PC-3 (cell line): Measurements from ENCODE around the gene CTRB2. TPM values are rescaled to one million over a fixed set of nuclear protein-coding genes. Genes with fewer than 3 reads are reported as not detected.

Experiments used
- ATAC-seq: fragments of 200-7000 bp; cut with Tn5 transposase; 2 replicates; pipeline ENCODE4 v1.9.1; 2020; ENCODE audit warnings: mild to moderate bottlenecking, moderate library complexity
- BruUV-seq: library from RNA; stranded (reverse); fragments of 400-500 nt; replicated peaks from 2 replicates; lab custom pipeline; 2021; lab: Mats Ljungman, UMichigan
- CTCF ChIA-PET: fragments of 300-600 bp; sonication (Branson Sonifier 250); formaldehyde crosslinking; loops from one replicate; lab custom pipeline; 2022; ENCODE audit warnings: antibody characterized with exemption; lab: Charles Lee
- POLR2A ChIA-PET: fragments of 300-600 bp; sonication (Branson Sonifier 250); formaldehyde crosslinking; loops from one replicate; lab custom pipeline; 2022; ENCODE audit warnings: antibody characterized with exemption; ENCODE audit not compliant: unreplicated experiment; lab: Charles Lee
- DNase-seq: peaks from one replicate; pipeline ENCODE4 v3.0.0-alpha.2; 2015
- H2AFZ ChIP-seq: fragments of 300-600 bp; sonication (generic); 2 replicates; pipeline ENCODE4 v1.6.0; 2016; ENCODE audit warnings: antibody characterized with exemption, low read length
- H3F3A ChIP-seq: fragments of 300-600 bp; sonication (generic); one replicate; pipeline ENCODE4 v1.6.0; 2017; ENCODE audit warnings: antibody characterized with exemption, low read length, control low read depth, mild to moderate bottlenecking; ENCODE audit not compliant: unreplicated experiment
- H3K27ac ChIP-seq: fragments of 300-600 bp; sonication (generic); 2 replicates; pipeline ENCODE4 v1.5.1; 2016; ENCODE audit warnings: mild to moderate bottlenecking, low read length
- H3K27me3 ChIP-seq: fragments of 300-600 bp; sonication (generic); 2 replicates; pipeline ENCODE4 v1.6.1; 2016; ENCODE audit warnings: low read length, mixed read lengths
- H3K36me3 ChIP-seq: fragments of 300-600 bp; sonication (generic); 2 replicates; pipeline ENCODE4 v1.6.1; 2016; ENCODE audit warnings: low read depth, mixed run types, low read length, mixed read lengths
- H3K4me1 ChIP-seq: fragments of 300-600 bp; sonication (generic); 2 replicates; pipeline ENCODE4 v1.5.1; 2016; ENCODE audit warnings: low read length; ENCODE audit not compliant: insufficient read depth
- H3K4me2 ChIP-seq: fragments of 300-600 bp; sonication (generic); 2 replicates; pipeline ENCODE4 v1.6.0; 2016; ENCODE audit warnings: low read length
- H3K4me3 ChIP-seq: fragments of 300-600 bp; sonication (generic); 2 replicates; pipeline ENCODE4 v1.5.1; 2016; ENCODE audit warnings: mild to moderate bottlenecking, low read length, mixed read lengths
- H3K79me2 ChIP-seq: fragments of 300-600 bp; sonication (generic); 2 replicates; pipeline ENCODE4 v1.6.1; 2017; ENCODE audit warnings: low read length, mixed read lengths
- H3K9ac ChIP-seq: fragments of 300-600 bp; sonication (generic); 2 replicates; pipeline ENCODE4 v1.6.0; 2016; ENCODE audit warnings: mild to moderate bottlenecking, low read length
- H3K9me2 ChIP-seq: fragments of 300-600 bp; sonication (generic); replicated peaks from 2 replicates; pipeline ENCODE4 v1.6.1; 2016; ENCODE audit warnings: mixed run types, low read length, mixed read lengths
- H3K9me3 ChIP-seq: fragments of 300-600 bp; sonication (generic); 2 replicates; pipeline ENCODE4 v1.6.1; 2016; ENCODE audit warnings: low read length, mixed read lengths
- H4K20me1 ChIP-seq: fragments of 300-600 bp; sonication (generic); 2 replicates; pipeline ENCODE4 v1.6.1; 2016; ENCODE audit warnings: low read length, mixed read lengths
- EZH2 ChIP-seq: fragments of 300-600 bp; sonication (generic); IDR thresholded peaks from one replicate; pipeline ENCODE4 v1.6.1; 2017; ENCODE audit warnings: antibody characterized with exemption, mild to moderate bottlenecking, low read length; ENCODE audit not compliant: unreplicated experiment
- EZH2phosphoT487 ChIP-seq: fragments of 300-600 bp; sonication (generic); IDR thresholded peaks from 2 replicates; pipeline ENCODE4 v1.6.1; 2018; ENCODE audit warnings: mild to moderate bottlenecking, antibody characterized with exemption, low read length, borderline replicate concordance
- intact Hi-C: fragments of 100-400 bp; cut with micrococcal nuclease; formaldehyde crosslinking; loops from 2 replicates; pipeline ENCODE4 v1.9.0; 2023
- total RNA-seq: library from RNA; depleted of rRNA; stranded (reverse); fragments of >200 nt; gene quantifications from 2 replicates; pipeline ENCODE4 v1.2.3, GENCODE V29; 2014
- TF ChIP-seq, protein P1 (sequence below): fragments of 300-600 bp; sonication (generic); conservative IDR thresholded peaks from 2 replicates; pipeline ENCODE4 v1.5.1; 2017; ENCODE audit warnings: antibody characterized with exemption, low read depth, mild to moderate bottlenecking, low read length

Gene CTRB2
- total RNA-seq, 1 experiment from 2014 or later: not detected

DNA sequence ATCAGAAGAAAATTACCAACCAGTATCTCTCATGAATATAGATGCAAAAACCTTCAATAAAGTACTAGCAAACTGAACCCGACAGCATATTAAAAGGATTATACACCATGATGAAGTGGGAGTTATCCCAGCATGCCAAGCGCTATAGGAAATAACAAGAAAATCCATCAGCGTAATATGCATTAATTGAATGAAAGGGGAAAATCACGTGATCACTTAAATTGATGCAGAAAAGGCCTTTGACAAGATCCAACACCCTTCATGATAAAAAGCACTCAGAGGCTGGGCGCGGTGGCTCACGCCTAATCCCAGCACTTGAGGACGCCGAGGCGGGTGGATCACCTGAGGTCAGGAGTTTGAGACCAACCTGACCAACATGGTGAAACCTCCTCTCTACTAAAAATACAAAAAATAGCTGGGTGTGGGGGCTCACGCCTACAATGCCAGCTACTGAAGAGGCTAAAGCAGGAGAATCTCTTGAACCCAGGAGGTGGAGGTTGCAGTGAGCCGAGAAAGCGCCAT is 4.8 kb downstream of the CTRB2 start:
- Histone ChIP-seq H3K36me3 (no peaks in the 10 kb centered on the region), H3K9me2 (no peaks in the 10 kb centered on the region), H3K27me3 (no peaks in the 10 kb centered on the region), H3K9ac (no peak overlapping the region), H3F3A (no peaks in the 10 kb centered on the region), H3K27ac (no peak overlapping the region), H4K20me1 (no peaks in the 10 kb centered on the region), H2AFZ (no peak overlapping the region), H3K4me2 (no peak overlapping the region), H3K79me2 (no peaks in the 10 kb centered on the region), H3K4me1 (no peaks in the 10 kb centered on the region), H3K4me3 (no peak overlapping the region), H3K9me3 (no peaks in the 10 kb centered on the region)
- DNase-seq: no peak
- intact Hi-C loops: no loop called here
- ChIA-PET CTCF (interaction anchor here (0.6 kb wide), 1 partner anchor 32 kb away, joined by 17 read pairs; no protein-coding TSS in a partner anchor), POLR2A (no interaction called here)
- BruUV-seq: no TSS peak
- TF ChIP-seq EZH2 (no peak), EZH2phosphoT487 (no peak)
- TF ChIP-seq, protein P1, sequence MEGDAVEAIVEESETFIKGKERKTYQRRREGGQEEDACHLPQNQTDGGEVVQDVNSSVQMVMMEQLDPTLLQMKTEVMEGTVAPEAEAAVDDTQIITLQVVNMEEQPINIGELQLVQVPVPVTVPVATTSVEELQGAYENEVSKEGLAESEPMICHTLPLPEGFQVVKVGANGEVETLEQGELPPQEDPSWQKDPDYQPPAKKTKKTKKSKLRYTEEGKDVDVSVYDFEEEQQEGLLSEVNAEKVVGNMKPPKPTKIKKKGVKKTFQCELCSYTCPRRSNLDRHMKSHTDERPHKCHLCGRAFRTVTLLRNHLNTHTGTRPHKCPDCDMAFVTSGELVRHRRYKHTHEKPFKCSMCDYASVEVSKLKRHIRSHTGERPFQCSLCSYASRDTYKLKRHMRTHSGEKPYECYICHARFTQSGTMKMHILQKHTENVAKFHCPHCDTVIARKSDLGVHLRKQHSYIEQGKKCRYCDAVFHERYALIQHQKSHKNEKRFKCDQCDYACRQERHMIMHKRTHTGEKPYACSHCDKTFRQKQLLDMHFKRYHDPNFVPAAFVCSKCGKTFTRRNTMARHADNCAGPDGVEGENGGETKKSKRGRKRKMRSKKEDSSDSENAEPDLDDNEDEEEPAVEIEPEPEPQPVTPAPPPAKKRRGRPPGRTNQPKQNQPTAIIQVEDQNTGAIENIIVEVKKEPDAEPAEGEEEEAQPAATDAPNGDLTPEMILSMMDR: no peak
- ATAC-seq: no peak

DNA sequence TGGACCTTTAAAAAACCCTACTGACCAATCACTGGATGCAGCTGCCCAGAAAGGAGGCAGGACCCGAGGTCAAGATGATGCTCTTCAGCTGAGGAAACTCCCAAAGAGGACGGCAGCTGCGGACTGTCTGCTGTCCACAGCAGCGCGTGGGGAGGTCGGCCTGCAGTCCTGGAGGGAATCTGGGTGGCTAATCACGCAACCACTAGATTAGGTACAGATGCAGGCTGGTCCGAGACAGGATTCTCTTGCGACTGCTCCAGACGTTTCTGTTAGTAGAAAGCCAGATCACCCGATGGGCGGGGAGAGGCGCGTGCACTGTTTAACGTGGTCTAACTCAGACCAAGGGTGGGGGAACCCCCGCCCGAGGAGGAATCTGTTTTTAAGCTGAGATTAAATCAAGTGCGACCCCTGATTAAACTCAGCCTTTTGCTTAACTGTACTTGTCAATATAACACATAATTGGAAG is 8.8 kb downstream of the CTRB2 start:
- BruUV-seq: no TSS peak
- no peaks in the 10 kb centered on the region for H3K79me2 ChIP-seq
- no peaks in the 10 kb centered on the region for H3K9me2 ChIP-seq
- no peaks in the 10 kb centered on the region for H3K9me3 ChIP-seq
- H3K4me2 ChIP-seq: peak overlapping the region; percentile 65
- H3K36me3 ChIP-seq: no peaks in the 10 kb centered on the region
- H3K4me1 ChIP-seq: no peaks in the 10 kb centered on the region
- no peaks in the 10 kb centered on the region for H3K27me3 ChIP-seq
- POLR2A ChIA-PET: no interaction called here
- peak overlapping the region; percentile 28; the same call in 1 of the 2 replicates for H3K4me3 ChIP-seq
- TF ChIP-seq EZH2 (no peak), EZH2phosphoT487 (no peak)
- TF ChIP-seq, protein P1: no peak
- H3K27ac ChIP-seq: no peak overlapping the region
- DNase-seq: no peak
- 0 out of 2 replicates have a peak, but pooled peaks have one; percentile 21 for ATAC-seq
- H3F3A ChIP-seq: no peaks in the 10 kb centered on the region
- peak overlapping the region; percentile 67 for H2AFZ ChIP-seq
- no peaks in the 10 kb centered on the region for H4K20me1 ChIP-seq
- CTCF ChIA-PET: interaction anchor here (1.7 kb wide), 1 partner anchor 188 kb away, joined by 7 read pairs; no protein-coding TSS in a partner anchor
- no peak overlapping the region for H3K9ac ChIP-seq
- intact Hi-C loops: loop anchor here (5.0 kb wide), 2 partner anchors 34 to 324 kb away; no protein-coding TSS in a partner anchor
